Renal cortex interstitium (tissue), 3 donors: Measurements from ENCODE around the gene SLAMF1. TPM values are rescaled to one million over a fixed set of nuclear protein-coding genes. Genes with fewer than 3 reads are reported as not detected.

Experiments
- polyA plus RNA-seq, 3 donors: library from polyadenylated mRNA; unstranded; fragments of 120-200 nt; gene quantifications; one replicate each; pipeline ENCODE4 v1.2.1, GENCODE V29; 2013; ENCODE audit not compliant: insufficient read length in 3 of 3

The SLAMF1 gene
- polyA plus RNA-seq, 3 donors = 0.04 to 0.19 (median 0.09) TPM

Other genes starting within 250 kb of the SLAMF1 start
- gene VANGL2, start 246.5 kb downstream of the SLAMF1 start, polyA plus RNA-seq = 10 to 100 TPM; 31.7 to 35.3 (median 35.0) TPM
- under 1 TPM; 0.04 to 0.11 (median 0.11) TPM for gene SLAMF6, start 123.8 kb downstream of the SLAMF1 start, polyA plus RNA-seq
- 1 to 10 TPM in 2 of 3 donors, under 1 TPM in 1; 0.85 to 1.3 (median 1.2) TPM for gene CD84, start 67.5 kb downstream of the SLAMF1 start, polyA plus RNA-seq
- 1 to 10 TPM; 1.4 to 1.7 (median 1.5) TPM for gene CD48, start 64.8 kb upstream of the SLAMF1 start, polyA plus RNA-seq
- under 1 TPM; 0.33 to 0.40 (median 0.33) TPM for gene SLAMF7, start 92.2 kb upstream of the SLAMF1 start, polyA plus RNA-seq
- gene LY9, start 149.1 kb upstream of the SLAMF1 start, polyA plus RNA-seq = under 1 TPM; 0.08 to 0.13 (median 0.11) TPM
- gene CD244, start 215.8 kb upstream of the SLAMF1 start, polyA plus RNA-seq = under 1 TPM; 0.20 to 0.36 (median 0.32) TPM
- gene ITLN1, start 238.1 kb upstream of the SLAMF1 start, polyA plus RNA-seq = 1 to 10 TPM in 2 of 3 donors, under 1 TPM in 1; 0.67 to 3.3 (median 1.5) TPM